Activated CD8-positive, alpha-beta memory T cell treated with anti-CD3 and anti-CD28 coated beads, Interleukin-2, amount 50 U/mL, for 1 hour (primary cell): ENCODE results near the gene ELMOD1.

Experiments used
- DNase-seq: peaks from one replicate; pipeline ENCODE4 v3.0.0-alpha.2; 2020; ENCODE audit errors: extremely low read depth

Gene ELMOD1

GRCh38 chr11:107583629-107584195 lies 7.2 kb upstream of the ELMOD1 start:
- DNase-seq: no peak

DNA sequence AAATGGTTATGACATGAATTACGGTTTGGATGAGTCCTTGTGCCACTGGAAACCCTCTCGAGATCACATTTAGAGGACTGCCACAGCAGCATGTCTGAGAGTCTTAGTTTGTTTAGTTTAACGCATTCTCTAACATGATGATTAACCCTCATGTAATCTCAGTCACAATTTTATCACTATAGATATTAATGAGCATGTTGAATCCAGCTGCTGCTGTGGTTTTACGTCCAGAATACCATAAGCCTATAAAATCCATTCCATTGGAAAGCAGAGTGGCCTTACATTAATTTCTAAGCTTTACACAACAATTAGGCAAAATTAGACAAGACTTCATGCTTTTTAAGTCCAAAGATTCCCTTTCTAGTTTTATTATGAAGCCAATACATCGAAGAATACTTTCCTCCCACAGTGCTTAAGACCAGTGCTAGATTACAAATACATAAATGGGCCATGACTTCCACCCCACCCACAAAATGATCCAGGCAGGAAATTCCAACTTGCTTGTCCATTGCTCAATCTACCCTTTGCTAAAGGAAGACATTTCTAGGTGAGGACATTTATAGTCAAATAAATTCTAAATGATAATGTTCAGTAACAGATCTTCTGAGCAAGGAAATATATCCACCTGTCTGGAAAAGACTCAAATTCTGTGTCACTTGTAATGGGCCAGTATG lies 3.5 kb upstream of the ELMOD1 start:
- no peak for DNase-seq

- DNase-seq: no peak
These were observed 657 bp downstream of the ELMOD1 start for GRCh38 chr11:107591378-107592230.

GRCh38 chr11:107592231-107592590 lies 1.3 kb downstream of the ELMOD1 start:
- no peak for DNase-seq

DNA sequence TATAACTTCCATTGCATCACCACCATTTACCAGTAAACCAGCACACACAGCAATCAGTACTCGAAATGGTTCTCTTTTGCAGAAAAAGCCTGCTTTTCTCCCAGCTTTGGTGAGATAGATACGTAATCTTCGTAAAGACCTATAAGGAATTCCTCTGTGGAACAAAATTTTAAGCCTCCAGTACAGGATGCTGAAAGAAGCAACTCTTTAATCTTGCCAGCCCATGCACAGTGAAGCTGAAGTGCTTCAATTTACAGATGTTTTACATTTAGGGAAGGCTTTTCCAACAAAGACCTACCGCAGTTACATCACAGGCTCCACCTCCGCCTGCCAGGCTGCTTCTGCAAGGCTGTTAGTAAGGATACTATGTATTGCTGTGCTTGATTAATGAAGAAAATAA lies 1.9 kb downstream of the ELMOD1 start:
- DNase-seq: no peak

- DNase-seq: no peak
These were observed 3.0 kb downstream of the ELMOD1 start for GRCh38 chr11:107593951-107594350.

DNA sequence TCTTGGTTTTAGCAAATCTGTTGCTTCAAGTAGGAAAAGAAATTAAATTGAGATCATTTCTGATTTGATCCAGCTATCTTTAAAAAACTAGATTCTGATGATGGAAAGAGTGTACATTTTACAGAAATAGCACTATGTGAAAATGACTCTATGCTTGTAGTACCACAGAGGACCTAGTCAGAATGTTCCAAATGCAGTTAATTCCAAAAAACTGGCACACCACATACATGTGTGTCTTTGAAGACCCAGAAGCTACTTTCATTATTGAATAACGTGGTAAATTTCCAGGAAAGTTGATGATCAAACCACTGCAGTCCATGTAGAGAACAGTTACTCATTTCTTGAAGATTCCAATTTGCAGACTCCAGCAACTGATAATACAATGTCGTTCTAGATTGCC lies 3.8 kb downstream of the ELMOD1 start:
- DNase-seq: no peak

DNA sequence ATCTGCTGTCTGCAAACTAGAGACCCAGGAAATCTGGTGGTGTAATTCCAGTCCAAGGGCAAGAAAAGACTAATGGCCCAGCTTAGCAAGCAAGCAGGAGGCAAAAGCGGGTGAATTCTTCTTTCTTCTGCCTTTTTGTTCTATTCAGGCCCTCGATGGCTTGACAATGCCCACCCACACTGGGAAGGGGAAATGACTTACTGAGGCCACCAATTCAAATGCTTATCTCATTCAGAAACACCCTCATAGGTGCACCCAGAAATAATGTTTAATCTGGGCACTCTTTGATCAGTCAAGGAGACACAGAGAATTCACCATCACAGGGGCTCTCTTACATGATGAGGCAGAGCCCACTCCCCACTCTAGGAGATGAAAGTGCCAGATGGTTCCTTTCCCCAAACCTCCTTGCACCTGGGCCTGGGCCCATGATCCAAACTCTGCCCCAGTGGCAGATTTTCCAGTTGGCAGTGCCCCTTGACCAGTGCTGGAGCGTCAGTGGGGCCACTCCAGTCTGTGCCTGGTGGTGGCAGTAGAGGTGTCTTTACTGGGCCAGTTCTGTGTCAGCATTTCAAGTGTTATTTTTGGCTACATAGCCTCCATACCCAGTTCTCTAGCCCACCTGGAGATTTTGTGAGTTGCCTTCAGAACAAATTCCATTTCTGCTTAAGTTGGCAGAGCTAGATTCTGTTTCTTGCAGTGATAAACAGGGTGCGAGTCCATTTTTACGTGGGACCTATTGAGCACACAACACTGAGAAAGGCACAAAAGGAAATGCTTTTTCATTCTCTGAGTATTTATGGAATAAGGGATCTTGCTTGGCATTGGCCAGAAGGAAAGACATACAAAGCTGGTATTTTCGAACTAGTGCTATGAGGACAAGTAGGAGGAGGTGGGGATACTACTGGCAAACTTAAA lies 7.5 kb downstream of the ELMOD1 start:
- DNase-seq: no peak

- DNase-seq: no peak
These were observed 14.4 kb downstream of the ELMOD1 start for GRCh38 chr11:107605061-107606006.

- DNase-seq: no peak
These were observed 15.2 kb downstream of the ELMOD1 start for GRCh38 chr11:107606141-107606540.

GRCh38 chr11:107608809-107609208 lies 17.9 kb downstream of the ELMOD1 start:
- no peak for DNase-seq

- no peak for DNase-seq
These were observed 18.7 kb downstream of the ELMOD1 start for GRCh38 chr11:107609400-107610218.

GRCh38 chr11:107612445-107612844 lies 21.5 kb downstream of the ELMOD1 start:
- DNase-seq: no peak

DNA sequence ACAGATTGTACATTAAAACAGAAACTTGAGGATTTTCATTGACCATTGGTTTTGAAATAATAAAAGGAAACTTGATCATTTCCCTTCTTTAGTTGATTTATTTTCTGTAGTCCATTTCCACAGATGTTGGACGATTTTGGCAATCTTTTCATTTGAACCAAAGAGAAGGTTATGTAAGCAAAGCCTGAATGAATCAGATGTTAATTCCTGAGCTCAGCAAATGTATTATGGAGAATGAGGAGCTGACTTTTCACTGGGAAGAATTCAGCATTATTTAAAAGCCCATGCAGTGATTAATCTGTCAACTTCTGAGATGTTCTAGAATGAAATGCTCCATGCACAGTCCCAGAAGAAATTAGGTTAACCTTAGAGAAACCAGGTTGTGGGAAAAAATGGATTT lies 29.0 kb downstream of the ELMOD1 start:
- DNase-seq: no peak

GRCh38 chr11:107621081-107621480 lies 30.1 kb downstream of the ELMOD1 start:
- no peak for DNase-seq

GRCh38 chr11:107623183-107623582 lies 32.2 kb downstream of the ELMOD1 start:
- DNase-seq: no peak

- DNase-seq: no peak
These were observed 34.2 kb downstream of the ELMOD1 start for GRCh38 chr11:107624983-107625684.

DNA sequence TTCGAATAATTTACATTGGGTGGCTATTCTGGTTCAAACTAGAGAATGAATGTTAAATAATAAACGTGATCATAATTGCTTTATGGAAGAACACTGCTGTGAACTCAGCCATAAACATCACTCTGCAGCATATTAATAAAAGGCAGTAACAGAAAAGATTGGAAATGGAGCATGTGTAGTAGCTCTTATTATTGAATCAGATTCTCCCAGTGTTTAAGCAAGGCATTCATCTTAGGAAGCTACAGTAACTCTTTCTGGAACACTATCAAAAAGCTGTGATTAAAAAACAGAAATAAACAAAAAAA lies 34.7 kb downstream of the ELMOD1 start:
- DNase-seq: no peak

- no peak for DNase-seq
These were observed 40.1 kb downstream of the ELMOD1 start for GRCh38 chr11:107631043-107631442.

DNA sequence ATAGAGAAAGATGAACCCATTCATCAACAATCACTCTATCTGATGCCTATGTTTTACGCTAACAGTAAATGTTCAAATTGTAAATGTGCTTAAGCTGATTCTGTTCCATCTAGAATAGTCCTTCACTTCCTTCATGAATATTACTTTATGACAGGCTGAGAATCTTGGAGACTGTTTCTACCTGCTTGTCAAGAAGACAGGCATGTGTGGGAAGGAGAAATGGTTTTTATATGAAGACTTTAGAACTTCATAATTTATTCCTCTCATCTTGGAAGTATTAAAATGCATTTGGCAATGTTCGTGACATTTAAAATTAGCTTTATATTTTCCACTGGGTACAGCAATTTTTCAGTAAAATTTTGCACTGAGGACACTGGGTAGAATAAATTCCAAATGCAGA lies 41.0 kb downstream of the ELMOD1 start:
- no peak for DNase-seq
